GM20431 (cell line): ENCODE results near the gene GNA15.
"Not testable (repeated sequence)": the region's sequence is repeated elsewhere in the genome, so short reads cannot be mapped to it uniquely, and the experiment has no call there.

Source experiments
- in situ Hi-C: fragments of 300-500 bp; cut with MseI, MboI; formaldehyde crosslinking; loops from one replicate; pipeline ENCODE4 v1.15.0; 2020; ENCODE audit warnings: low sequenced_read_pairs; ENCODE audit not compliant: unreplicated experiment

Gene GNA15

DNA sequence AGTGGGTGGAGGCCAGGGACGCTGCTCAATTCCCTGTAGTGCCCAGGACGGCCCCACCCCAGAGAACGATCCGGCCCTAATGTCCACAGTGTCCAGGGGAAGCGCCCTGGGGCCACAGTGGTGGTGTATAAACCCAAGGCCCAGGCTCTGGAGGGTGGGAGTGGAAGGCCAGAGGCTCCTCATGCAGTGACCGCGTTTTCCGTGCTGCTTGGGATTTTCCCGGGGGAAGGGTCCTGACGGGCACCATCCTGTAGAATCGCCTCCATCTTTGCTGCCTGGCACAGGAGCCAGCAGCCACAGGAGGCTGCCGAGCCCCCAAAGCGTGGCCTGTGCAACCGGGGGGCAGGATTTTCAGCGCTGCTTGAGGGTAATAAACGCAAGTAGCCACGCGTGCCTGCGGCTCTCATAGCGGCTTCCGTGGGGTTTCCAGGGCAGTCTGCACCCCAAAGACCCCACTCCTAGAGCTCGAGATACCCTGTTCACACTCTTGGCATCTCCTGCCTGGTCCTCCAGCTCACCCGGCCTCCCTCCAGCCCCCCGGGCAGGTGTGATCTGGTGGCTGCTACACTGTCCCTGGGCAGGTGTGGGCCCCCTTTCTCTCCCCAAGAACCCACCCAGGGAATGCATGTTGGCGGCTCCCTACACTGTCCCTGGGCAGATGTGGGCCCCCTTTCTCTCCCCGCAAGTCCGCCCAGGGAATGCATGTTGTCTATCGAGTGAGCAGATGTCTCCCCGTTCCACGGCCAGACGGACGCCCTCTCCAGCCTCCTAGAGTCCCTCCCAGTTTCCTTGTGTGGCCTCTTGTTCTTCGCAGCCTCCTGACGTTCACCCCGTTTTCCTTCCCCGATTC is 52.1 kb downstream of the GNA15 start:
- in situ Hi-C loops: no loop called here

DNA sequence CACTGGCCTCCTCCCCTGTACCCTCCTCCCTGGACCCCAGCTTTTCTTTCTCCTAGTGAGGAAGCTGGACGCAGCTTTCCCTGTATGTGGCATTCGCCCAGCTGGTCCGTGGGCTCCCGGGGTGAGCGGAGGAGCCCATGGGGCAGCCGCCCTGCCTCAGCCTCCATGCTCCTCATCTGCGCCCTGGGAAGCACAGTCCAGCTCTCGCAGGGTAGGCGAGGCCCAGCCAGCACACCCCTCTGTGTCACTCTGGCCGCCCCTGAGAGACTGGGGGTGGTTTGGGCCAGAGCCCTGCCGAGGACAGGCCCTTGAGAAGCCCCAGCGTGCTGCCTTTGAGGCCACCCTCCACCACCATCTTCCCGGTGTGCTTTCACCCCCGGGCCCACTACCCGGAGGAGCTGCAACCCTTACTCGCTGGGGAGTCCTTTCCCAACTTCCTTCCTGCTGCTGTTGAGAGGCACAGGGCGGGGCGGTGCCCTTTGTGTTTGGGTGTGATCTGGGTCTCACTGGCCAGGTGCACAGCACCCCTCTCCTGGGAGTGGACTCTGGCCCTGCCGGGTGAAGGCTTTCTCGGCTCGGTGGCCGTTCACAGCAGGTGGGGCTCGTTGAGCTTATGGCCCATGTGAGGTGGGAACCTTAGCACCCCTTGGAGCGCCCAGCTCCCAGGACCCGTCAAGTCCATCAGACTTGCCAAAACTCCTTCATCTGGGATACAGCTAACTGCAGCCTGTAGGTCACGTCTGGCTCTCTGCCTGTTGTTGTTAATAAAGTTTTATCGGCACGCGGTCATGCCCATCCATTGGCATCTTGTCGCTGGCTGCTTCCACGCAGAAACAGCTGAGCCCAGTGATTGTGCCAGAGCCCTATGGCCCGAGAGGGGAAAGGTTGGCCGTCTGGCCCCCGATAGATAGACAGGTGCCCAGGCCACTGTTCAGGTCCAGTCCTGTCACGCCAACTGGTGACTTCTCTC is 53.1 kb downstream of the GNA15 start:
- in situ Hi-C loops: no loop called here

DNA sequence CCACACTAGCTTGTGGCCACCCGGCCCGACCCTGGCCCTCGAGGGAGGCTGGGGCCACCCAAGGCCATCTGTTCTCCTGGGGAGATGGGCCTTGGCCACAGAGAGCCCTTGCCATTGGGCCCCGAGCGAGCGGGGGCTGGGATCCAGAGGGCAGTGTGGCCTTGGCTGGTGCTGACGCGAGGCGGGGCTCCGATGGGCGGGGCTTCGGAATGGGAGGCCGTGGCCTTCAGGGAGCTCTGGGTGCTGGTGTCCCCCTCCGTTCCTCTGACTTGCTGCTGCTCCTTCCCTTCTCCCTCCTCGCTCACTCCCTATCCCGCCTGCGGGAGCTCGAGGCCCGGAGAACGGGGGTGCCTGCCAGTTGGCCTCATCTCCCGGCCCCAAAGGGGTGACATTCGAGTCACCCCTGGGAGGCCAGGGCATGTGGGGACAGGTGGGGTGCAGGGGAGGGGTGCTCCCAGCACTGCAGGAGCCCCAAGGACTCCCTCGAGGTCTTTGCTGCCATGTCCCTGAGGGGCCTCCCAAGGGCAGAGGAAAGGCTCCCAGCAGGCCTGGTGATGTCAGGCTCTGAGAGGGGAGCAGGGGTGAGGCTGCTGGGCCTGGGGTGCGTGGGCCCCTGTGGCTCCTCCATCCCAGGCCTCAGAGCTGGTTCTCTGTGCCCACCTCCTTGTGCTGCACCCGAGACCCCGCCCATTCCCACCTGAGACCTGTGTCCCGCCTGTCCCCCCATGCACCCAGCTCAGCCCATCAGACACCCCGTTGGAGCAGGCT is 54.1 kb downstream of the GNA15 start:
- in situ Hi-C loops: no loop called here

DNA sequence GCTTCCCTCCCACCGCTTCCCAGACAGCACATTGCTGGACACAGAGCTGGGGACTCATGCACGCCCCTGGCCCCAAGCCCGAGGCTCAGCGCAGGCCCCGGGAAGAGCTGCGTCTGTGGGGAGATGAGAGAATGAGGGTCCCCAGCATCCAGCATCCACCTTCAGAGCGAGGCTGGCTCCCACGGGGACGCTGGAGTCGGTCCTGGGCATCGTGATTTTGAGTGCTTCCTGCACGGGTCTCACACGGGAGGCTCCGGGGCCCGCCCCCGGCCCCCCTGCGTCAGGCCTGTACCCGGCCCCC is 54.6 kb downstream of the GNA15 start:
- in situ Hi-C loops: no loop called here

DNA sequence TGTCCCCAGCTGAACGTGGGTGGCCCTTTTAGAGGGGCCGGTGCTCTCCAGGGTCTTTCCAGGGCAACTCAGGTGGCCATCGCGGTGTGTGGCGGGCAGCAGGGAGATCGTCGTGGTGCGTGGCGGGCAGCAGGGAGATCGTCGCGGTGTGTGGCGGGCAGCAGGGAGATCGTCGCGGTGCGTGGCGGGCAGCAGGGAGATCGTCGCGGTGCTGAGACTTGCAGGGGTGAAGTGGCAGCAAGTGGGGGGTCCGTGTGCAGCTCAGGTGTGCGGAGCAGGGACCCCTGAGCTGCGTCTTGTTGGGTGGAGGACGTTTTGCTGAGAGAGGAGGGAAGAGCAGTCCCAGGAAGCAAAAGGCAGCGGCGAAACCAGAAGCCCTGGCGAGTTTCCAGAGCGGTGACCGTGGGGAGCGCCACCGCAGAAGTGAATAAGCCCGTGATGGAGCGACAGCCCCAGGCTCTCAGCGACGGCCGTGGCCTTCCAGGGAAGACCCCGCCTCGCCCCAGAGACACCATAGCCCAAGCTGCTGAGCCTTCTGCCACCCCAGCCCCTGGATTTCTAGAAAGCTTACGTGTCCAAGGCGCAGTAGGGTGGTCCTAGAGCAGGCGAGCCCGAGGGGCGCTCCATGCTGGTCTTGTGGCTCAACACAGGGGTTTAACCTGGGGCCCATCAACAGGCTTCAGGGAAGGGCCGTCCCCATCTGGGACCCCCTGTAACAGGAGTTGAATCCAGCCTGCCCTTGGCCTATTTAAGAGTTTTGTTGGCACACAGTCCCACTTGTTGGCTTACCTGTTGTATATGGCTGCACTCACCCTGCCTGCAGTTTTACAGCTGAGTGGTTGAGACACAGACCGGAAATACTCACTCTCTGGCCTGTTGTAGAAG is 55.3 kb downstream of the GNA15 start:
- in situ Hi-C loops: no loop called here

DNA sequence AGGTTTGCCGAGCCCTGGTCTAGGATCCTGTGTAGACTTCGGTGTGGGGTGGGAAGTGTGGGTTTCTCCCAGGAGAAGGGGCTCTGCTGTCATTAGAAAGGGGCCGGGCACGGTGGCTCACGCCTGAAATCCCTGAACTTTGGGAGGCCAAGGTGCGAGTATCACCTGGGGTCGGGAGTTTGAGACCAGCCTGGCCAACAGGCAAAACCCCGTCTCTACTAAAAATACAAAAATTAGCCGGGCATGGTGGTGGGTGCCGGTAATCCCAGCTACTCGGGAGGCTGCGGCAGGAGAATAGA is 55.9 kb downstream of the GNA15 start:
- in situ Hi-C loops: not testable (repeated sequence)

DNA sequence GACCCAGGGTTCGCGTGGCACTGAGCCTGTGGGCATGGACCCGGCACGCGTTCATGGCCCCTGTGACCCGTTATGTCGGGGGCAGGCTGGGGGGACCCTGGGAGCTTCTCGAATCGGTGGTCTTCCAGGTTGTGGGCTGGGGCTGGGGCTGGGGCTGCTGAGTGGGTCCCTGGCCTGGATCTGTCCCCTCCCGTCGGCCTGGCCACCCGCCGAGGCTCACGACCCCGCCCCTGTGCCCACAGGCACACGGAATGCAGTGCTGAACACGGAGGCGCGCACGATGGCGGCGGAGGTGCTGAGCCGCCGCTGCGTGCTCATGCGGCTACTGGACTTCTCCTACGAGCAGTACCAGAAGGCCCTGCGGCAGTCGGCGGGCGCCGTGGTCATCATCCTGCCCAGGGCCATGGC is 56.4 kb downstream of the GNA15 start:
- in situ Hi-C loops: no loop called here

DNA sequence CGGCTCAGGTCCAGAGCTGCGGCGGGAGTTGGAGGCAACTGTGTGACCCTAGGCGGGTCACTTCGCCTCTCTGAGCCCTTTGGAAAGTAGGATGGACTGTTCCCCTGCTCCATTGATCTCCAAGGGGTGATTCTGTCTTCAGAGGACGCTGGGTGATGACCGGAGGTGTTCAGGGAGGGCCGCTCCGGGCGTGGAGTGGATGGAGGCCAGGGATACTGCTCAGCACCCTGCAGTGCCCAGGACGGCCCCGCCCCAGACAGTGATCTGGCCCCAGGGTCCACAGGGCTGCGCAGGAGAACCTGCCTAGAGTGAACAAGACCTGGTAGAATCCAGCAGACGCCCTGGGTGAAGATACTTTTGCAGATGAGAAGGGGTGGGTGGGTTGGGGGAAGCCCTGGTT is 56.9 kb downstream of the GNA15 start:
- in situ Hi-C loops: no loop called here

DNA sequence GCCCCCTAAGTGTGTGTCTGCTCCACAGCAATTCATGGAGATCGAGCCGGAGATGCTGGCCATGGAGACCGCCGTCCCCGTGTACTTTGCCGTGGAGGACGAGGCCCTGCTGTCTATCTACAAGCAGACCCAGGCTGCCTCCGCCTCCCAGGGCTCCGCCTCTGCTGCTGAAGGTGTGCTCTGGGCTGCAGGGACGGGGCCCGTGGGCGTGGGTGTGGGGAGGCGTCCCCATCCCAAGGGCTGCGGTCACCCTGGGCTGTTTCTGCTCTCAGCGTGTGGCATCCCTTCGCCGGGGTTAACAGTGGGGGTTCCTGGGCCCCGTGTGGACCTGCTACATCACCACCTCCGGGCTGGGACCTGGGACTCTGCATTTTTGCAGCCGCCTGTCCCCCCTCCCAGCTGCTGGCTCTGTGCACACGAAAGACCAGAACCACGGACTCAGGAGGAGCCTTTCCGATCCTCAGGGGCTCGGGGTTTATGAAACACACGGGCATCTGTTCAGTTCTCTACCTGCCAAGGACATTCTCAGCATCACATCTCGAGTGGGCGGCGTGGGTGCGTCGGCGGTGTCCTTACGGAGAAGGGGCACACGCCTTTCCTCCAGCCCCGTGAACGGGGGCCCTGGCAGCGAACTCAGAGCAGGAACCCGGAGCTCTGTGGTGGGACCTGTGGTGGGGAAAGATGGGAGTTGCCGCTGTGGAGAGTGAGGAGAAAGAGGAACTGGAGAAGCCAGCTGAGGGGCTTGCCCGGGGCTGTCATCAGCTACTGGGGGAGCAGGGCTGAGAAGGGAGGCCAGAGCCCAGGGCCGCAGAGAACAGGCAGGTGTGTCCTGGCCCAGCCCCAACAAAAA is 57.6 kb downstream of the GNA15 start:
- in situ Hi-C loops: no loop called here

DNA sequence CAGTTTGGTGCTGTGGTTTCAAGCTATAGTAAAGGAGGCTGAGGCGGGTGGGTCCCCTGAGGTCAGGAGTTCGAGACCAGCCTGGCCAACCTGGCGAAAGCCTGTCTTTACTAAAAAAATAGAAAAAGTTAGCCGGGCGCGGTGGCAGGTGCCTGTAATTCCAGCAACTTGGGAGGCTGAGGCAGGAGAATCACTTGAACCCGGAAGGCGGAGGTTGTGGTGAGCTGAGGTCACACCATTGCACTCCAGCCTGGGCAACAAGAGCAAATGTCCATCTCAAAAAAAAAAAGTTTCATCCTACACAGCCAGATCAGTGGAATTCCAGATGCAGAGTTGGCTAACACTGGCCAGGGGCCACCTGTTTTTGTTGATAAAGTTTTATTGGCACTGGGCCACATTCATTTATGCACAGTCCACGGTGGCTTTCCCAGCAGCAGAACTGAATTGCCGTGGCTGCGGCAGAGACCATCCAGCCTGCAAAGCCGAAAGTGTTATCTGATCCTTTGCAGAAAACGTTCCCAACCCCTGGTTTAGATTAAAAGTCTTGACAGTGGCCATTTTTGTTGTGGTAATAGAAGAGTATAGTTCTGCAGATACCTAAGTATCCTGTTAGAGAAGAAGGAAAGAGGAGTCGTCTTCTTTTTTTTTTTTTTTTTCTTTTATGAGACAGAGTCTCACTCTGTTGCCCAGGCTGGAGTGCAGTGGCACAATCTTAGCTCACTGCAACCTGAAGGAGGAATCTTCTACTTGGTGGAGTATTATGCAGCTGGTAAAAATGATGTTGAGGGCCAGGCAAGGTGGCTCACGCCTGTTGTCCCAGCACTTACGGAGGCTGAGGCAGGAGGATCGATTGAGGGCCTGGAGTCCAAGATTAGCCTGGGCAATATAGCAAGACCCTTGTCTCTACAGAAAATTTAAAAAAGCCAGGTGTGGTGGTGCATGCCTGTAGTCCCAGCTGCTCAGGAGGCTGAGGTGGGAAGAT is 58.6 kb downstream of the GNA15 start:
- in situ Hi-C loops: no loop called here

DNA sequence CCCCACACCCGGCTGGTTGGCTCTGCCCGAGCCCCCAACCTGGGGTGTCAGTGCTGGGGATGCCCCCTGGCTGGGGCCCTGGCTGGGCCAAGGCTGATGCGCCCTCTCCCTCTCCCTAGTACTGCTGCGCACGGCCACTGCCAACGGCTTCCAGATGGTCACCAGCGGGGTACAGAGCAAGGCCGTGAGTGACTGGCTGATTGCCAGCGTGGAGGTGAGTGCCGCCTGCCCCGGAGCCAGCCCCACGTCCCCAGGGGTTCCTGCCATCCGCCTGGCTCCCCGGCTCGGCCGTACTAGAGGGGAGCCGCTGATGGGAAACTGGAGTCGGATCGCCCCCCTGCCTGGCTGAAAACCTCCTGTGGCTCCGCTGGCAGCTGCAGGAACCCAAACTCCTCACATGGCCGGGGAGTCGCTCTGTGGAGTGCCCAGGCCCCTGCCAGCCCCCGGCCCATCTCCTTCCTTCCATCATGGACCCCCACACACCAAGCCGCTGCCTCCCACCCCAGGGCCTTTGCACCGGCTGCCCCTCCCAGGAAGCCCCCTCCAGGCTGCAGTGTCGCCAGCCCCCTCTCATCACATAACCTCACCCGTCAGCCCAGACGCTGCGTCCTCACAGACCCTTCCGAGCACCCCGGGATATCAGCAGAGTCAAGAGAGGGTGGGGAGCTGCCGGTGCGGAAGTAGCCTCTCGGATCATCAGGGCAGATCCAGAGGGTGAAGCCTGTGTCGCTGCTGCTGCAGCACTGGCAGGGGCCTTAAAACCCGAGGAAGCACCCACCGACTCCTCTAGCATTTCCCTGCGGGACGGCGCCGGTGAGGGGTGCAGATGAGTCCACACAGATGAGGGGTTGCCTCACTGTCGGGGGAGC is 60.5 kb downstream of the GNA15 start:
- in situ Hi-C loops: no loop called here

DNA sequence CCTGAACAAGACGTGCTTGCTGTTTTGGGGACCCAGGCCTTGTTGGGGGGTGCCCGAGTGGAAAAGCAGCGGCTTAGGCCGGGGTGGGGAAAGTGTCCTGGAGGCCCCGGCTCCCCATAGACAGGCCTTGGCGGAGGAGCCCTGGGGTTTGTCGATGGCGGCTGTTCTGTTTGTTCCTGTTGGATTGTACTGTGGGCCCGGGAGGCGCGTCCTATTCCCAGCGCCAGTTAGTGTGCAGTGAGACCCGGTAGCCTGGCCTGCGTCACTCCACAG is 61.0 kb downstream of the GNA15 start:
- in situ Hi-C loops: no loop called here

DNA sequence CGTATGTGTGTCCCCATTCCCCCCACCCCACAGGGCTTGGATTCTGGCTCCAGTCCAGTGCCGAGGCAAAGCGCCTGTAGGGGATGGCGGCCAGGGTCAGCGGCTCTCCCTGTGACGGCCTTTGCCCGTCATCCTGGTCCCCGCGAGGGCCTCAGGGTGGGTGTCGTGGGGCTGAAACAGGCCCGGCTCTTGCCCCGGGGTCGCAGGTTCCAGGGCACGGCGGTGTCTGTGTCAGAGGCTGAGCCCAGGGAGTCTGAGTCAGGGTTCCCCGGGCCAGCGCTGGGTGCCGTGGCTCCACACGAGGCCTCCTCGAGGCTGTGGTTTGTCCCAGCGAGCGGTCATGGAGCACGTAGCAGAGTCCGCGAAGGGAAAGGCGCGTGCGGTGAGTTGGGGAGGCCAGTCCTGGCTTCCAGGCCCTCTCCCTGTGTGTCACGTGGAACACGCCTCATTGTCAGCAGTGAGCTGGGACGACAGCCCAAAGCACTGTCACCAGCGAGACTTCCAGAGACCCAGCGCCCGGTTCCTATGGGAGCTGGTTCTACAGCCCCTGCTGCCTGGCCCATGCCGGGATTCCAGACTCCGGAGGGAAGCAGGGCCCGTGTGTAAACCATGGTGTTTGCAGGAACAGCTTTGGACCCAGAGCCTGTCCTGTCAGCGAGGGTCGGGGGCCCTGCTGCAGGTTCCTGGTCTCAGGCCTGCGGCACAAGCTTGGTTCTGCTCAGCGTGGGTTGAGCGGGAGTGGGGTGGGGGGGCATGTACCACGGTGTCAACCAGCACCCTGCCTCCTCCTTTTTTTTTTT is 63.3 kb downstream of the GNA15 start:
- in situ Hi-C loops: no loop called here

DNA sequence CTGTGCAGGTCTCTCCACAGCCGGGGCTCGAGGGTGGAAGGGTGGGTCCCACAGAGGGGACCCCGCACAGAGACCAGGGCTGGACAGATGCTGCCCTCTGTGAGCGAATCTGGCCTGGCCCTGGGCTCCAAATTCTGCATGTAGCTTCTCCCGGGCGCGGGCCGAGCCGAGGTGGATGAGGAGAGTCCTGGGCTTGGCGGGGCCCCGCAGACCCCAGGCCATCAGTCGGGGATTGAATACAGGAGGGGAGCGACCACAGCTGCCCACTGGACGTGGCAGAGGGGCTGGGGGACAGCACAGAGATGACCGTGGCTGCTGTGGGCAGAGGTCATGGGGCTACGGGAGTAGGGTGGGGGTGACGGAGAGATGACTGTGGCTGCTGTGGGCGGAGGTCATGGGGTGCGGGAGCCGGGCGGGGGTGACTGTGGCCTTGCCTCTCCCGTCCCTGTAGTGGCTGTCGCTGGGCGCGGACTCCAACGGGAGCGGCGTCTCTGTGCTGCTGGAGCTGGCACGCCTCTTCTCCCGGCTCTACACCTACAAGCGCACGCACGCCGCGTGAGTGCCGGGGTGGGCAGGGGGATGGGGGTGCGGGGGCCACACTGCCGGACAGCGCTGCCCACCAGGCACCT is 65.4 kb downstream of the GNA15 start:
- in situ Hi-C loops: no loop called here

DNA sequence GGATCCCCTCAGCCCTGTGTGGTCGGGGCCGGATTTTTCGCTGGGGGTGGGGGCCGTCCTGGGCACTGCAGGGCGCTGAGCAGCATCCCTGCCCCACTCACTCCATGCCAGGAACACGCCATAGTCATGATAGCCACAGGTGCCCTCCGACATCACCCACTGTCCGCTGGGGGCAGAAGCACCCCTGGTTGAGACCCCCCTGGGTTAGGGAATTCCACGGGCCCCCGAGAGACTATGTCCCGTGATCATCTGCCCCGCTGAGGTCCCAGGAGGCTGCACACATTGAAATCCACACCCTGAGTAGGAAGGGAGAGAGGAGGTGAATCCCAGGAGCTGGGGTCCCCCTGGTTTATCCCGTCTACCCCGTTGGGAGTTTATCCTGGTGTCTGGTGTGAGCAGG is 66.1 kb downstream of the GNA15 start:
- in situ Hi-C loops: no loop called here

DNA sequence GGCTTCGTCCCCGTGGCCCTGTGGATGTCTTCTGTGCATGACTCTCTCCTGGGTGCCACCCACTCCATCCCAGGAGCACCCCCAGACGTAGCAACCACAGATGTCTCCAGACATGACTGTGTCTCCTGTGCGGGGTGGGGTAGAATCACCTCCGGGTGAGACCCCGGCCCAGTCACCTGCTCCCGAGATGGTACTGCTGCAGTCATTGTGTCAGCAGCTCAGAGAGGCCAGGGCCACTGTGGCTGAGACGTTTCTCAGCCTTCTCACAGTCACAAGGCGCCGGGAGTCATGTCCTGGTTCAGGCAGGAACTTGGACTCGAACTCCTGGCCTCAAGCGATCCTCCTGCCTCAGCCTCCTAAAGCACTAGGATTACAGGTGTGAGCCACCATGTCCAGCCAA is 66.5 kb downstream of the GNA15 start:
- in situ Hi-C loops: no loop called here
